HCT116 (cell line): ENCODE results near the gene FRZB.

ENCODE experiments used
- CTCF ChIP-seq, 3 experiments: fragments of 200-600 bp in 1 of 3; sonication (generic) in 1 of 3; IDR thresholded peaks in 2 of 3; conservative IDR thresholded peaks in 1 of 3; 2 replicates each; pipeline ENCODE4 v1.5.1; 2012 to 2017; ENCODE audit warnings: low read depth in 2 of 3, low read length in 2 of 3, antibody characterized with exemption in 1 of 3, borderline replicate concordance in 1 of 3, control low read depth in 1 of 3, mild to moderate bottlenecking in 1 of 3, mixed read lengths in 1 of 3, mixed run types in 1 of 3, moderate library complexity in 1 of 3; ENCODE audit not compliant: insufficient read depth in 1 of 3
- EGR1 ChIP-seq: IDR thresholded peaks from 2 replicates; pipeline ENCODE4 v1.6.1; 2012; ENCODE audit warnings: low read depth
- EZH2 ChIP-seq: fragments of 200-600 bp; sonication (generic); IDR thresholded peaks from 2 replicates; pipeline ENCODE4 v1.6.1; 2017; ENCODE audit warnings: antibody characterized with exemption, mixed run types
- JUND ChIP-seq: IDR thresholded peaks from 2 replicates; pipeline ENCODE4 v1.6.1; 2012
- POLR2A ChIP-seq: IDR thresholded peaks from 2 replicates; pipeline ENCODE4 v1.7.0; 2011; ENCODE audit warnings: borderline replicate concordance; ENCODE audit not compliant: insufficient read depth, insufficient read length; ENCODE audit errors: extremely low read depth
- POLR2AphosphoS5 ChIP-seq: IDR thresholded peaks from 2 replicates; pipeline ENCODE4 v1.6.1; 2011; ENCODE audit warnings: mild to moderate bottlenecking, low read depth, low read length, moderate library complexity
- RAD21 ChIP-seq: IDR thresholded peaks from 2 replicates; pipeline ENCODE4 v1.6.1; 2012; ENCODE audit warnings: low read depth, mild to moderate bottlenecking
- REST ChIP-seq: IDR thresholded peaks from 2 replicates; pipeline ENCODE4 v1.6.1; 2012; ENCODE audit warnings: low read depth
- SIN3A ChIP-seq: IDR thresholded peaks from 2 replicates; pipeline ENCODE4 v1.6.1; 2012; ENCODE audit warnings: low read depth
- SP1 ChIP-seq: IDR thresholded peaks from 2 replicates; pipeline ENCODE4 v1.6.1; 2012; ENCODE audit warnings: low read depth
- YY1 ChIP-seq: IDR thresholded peaks from 2 replicates; pipeline ENCODE4 v1.6.1; 2011; ENCODE audit warnings: low read length, low read depth, moderate library complexity, mild to moderate bottlenecking; ENCODE audit not compliant: insufficient replicate concordance; ENCODE audit errors: extremely low read depth
- TF ChIP-seq, protein P1 (sequence below): IDR thresholded peaks from 2 replicates; pipeline ENCODE4 v1.6.1; 2012

DNA sequence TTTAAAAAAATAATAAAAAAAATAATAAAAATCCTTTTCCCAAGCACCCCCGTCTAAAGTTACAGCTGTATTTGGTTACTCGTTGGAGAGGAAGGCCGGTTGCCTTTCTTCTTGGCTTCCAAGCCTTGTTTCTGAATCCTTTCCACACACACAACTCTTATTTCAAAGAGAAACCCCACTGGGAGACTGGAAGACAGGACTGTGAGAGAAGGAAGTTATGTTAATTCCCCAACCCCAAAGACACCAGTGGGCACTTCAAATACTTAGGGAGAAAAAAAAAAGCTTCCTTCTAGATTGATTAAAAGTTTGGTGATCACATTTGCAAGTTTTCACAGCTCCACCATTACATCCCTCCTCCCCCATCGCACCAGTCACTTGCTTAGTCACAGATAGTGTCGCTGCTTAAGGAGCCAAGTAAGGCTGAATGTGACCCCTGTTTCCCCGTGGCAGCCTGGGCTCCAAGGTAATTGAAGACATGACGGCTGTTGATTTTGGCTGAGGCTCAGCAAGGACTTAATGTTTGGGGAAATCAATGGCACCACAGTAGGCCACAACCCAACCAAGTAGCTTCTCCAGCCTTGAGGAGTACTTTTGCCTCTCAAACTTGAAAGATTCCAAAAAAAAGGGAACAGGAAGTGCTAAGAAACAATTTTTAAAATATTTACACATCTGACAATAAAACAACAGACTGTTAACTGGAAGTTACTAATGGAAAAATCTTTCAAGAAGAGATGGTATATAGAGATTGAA, 40.8 kb upstream of the FRZB start:
- TF ChIP-seq RAD21 (no peak), YY1 (no peak), POLR2AphosphoS5 (no peak), CTCF (IDR thresholded peaks at IDR 0.05 in 2 of 3, conservative IDR thresholded peaks at IDR 0.05 in 1 of 3; ENCODE audit: borderline replicate concordance in 1 of 3, insufficient read depth in 1 of 3, low read depth in 2 of 3, low read length in 2 of 3) (no peak), POLR2A (no peak), REST (no peak), EGR1 (no peak), SIN3A (no peak), JUND (no peak), SP1 (no peak), EZH2 (no peak)
- TF ChIP-seq, protein P1, sequence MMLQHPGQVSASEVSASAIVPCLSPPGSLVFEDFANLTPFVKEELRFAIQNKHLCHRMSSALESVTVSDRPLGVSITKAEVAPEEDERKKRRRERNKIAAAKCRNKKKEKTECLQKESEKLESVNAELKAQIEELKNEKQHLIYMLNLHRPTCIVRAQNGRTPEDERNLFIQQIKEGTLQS, result no peak
